ENCODE results near the gene SOWAHA.

DNA sequence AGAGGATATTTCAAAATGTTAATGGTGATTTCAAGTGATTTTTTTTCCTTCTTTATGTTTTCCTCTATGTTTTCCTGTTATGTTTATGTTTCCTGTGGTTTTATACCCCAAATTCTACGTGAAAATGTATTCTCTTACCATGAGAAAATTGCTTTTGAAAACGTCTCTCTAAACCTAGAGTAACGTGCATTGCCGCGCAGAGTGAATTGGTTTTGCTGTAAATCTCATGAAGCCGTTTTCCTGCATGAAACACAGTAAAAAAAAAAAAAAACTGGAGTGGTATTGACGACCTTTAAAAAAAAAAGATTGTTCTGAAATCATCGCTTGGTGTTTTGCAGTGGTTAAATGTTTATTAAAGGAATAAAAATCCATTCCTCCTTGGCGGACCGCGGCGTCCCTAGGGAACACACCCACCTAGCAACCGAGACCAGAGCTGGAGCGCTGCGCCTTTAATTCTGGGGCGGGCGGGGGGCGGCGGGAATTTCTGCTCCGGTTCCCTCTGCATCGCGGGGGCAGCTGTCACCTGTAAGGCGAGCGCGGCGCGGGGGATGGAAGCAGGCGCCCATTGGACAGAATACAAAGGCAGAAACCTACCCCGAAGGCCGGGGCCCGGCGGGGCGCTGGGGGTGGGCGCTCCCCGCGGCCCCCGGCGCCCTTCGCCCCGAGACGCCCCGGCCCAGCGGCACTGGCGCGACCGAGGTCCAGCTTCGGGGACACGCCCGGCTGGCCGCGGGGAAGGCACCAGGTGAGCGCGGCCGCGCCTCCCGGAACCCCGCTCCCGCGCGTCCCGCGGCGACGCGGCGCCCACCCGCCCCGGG, at the start of gene SOWAHA:
- TF ChIP-seq SUZ12 (IDR thresholded peaks at IDR 0.05; ENCODE audit: extremely low read depth, insufficient read depth, insufficient read length): no peak
- no peak for TF ChIP-seq ZNF274 (IDR thresholded peaks at IDR 0.05; ENCODE audit: low read depth, low read length)
